HFFc6 (cell line): Measurements from ENCODE around the gene SLC5A2. TPM values are rescaled to one million over a fixed set of nuclear protein-coding genes. Genes with fewer than 3 reads are reported as not detected.
A peak's percentile ranks its signal among the peaks of the same experiment; 100 is the strongest.

Experiments used
- DNase-seq: peaks from one replicate; pipeline ENCODE4 v3.0.0-alpha.2; 2018
- H3K27ac Mint-ChIP-seq: 2 replicates; pipeline ENCODE4 v1.8.0; 2020; ENCODE audit warnings: mild to moderate bottlenecking, mixed read lengths
- H3K27me3 Mint-ChIP-seq: 2 replicates; pipeline ENCODE4 v1.8.0; 2021; ENCODE audit warnings: mild to moderate bottlenecking, moderate library complexity, mixed read lengths; ENCODE audit not compliant: insufficient read depth
- H3K36me3 Mint-ChIP-seq: 2 replicates; pipeline ENCODE4 v1.8.0; 2021; ENCODE audit warnings: low read depth, mixed read lengths
- H3K4me1 Mint-ChIP-seq: 2 replicates; pipeline ENCODE4 v1.8.0; 2020; ENCODE audit warnings: low read depth, mixed read lengths
- H3K4me3 Mint-ChIP-seq: 2 replicates; pipeline ENCODE4 v1.8.0; 2020; ENCODE audit warnings: mild to moderate bottlenecking, moderate library complexity, mixed read lengths
- H3K9me3 Mint-ChIP-seq: 2 replicates; pipeline ENCODE4 v1.8.0; 2020; ENCODE audit warnings: mild to moderate bottlenecking, mixed read lengths
- total RNA-seq, 6 experiments: library from RNA; stranded (reverse); fragmentation: NEBNext Ultra II Directional; extraction: Animal tissue kit (Norgen Biotek cat#: 25700); gene quantifications; 2 replicates in 1 of 6; 3 replicates in 5 of 6; pipeline ENCODE4 v1.2.3, GENCODE V29; 2021
- TF ChIP-seq, protein P1 (sequence below): fragments of 200-600 bp; sonication (generic); IDR thresholded peaks from 2 replicates; pipeline ENCODE4 v1.5.0; 2021; ENCODE audit warnings: antibody characterized with exemption, mild to moderate bottlenecking

The SLC5A2 gene
- total RNA-seq, 6 experiments from 2014 or later = 0.19 to 0.21 TPM; not detected in 4

DNA sequence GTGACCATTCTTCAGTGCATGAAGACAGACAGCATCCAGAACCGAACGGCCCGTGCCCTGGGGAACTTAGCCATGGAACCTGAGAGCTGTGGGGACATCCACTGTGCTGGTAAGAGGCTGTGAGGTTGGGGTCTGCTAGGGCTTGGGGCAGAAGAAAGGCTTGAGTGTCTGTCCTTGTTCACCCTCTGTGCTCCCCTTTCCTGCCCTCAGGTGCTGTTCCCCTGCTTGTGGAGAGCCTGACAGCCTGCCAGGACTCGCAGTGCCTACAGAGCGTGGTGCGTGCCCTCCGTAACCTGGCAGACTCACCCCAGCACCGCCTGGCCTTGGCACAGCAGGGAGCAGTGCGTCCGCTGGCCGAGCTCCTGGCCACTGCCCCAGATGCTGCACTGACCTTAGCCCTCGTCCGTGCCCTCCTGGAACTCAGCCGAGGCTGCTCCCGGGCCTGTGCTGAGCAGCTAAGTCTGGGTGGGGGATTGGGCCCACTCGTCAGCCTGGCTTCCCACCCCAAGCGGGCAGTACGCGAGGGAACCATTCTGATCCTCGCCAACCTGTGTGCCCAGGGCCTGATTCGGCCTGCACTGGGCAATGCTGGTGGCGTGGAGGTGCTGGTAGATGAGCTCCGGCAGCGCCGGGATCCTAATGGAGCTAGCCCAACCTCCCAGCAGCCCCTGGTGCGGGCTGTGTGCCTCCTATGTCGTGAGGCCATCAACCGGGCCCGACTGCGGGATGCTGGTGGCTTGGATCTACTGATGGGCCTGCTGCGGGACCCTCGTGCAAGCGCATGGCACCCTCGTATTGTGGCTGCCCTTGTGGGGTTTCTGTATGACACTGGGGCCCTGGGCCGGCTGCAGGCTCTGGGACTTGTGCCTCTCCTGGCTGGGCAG lies 20.8 kb upstream of the SLC5A2 start:
- Mint-ChIP-seq H3K27ac (peak overlapping the region; percentile 11; the same call in 1 of the 2 replicates), H3K4me1 (peaks cover 20% of the 10 kb centered on the region), H3K36me3 (peaks cover 9% of the 10 kb centered on the region), H3K9me3 (no peaks in the 10 kb centered on the region), H3K4me3 (no peak overlapping the region), H3K27me3 (no peaks in the 10 kb centered on the region; the same call in none of the 2 replicates)
- TF ChIP-seq, protein P1, sequence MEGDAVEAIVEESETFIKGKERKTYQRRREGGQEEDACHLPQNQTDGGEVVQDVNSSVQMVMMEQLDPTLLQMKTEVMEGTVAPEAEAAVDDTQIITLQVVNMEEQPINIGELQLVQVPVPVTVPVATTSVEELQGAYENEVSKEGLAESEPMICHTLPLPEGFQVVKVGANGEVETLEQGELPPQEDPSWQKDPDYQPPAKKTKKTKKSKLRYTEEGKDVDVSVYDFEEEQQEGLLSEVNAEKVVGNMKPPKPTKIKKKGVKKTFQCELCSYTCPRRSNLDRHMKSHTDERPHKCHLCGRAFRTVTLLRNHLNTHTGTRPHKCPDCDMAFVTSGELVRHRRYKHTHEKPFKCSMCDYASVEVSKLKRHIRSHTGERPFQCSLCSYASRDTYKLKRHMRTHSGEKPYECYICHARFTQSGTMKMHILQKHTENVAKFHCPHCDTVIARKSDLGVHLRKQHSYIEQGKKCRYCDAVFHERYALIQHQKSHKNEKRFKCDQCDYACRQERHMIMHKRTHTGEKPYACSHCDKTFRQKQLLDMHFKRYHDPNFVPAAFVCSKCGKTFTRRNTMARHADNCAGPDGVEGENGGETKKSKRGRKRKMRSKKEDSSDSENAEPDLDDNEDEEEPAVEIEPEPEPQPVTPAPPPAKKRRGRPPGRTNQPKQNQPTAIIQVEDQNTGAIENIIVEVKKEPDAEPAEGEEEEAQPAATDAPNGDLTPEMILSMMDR = no peak
- DNase-seq = no peak

DNA sequence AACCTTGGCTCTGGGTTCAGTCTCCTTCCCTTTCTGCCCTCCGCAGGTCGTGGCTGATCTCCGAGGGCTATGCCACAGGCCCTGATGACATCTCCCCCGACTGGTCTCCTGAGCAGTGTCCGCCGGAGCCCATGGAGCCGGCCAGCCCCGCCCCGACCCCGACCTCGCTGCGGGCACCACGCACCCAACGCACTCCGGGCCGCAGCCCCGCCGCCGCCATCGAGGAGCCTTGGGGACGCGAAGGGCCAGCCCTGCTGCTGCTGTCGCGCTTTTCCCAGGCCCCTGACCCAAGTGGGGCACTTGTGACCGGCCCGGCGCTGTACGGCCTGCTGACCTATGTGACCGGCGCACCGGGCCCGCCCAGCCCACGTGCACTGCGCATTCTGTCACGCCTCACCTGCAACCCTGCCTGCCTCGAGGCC lies 18.6 kb upstream of the SLC5A2 start:
- Mint-ChIP-seq H3K36me3 (peaks cover 9% of the 10 kb centered on the region; the same call in 1 of the 2 replicates), H3K27ac (no peak overlapping the region), H3K4me3 (no peak overlapping the region), H3K4me1 (peaks cover 14% of the 10 kb centered on the region), H3K9me3 (no peaks in the 10 kb centered on the region), H3K27me3 (no peaks in the 10 kb centered on the region; the same call in none of the 2 replicates)
- DNase-seq = no peak
- TF ChIP-seq, protein P1 = no peak

DNA sequence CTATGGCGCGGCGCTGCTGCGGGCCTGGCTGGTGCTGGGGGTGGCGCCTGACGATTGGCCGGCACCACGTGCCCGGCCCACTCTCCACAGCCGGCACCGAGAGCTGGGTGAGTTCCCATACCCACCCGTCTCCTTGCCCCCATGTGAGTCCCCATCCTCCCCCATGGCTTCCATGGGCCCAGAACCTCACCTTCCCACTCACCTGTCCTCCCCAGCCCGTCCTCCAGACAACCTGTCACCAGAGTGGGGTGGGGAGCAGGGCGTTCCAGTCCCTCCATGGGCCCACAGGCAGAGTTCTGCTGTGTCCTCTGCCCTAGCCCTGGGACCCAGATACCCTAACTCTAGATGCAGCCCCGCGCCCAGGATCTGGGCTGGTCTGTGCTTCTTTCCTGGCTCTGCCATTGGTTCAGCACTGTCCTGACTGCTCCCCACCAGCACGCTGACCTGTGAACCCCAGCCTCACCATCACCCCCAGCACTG lies 18.1 kb upstream of the SLC5A2 start:
- no peak overlapping the region for H3K4me3 Mint-ChIP-seq
- DNase-seq = no peak
- no peaks in the 10 kb centered on the region; the same call in none of the 2 replicates for H3K27me3 Mint-ChIP-seq
- peaks cover 14% of the 10 kb centered on the region for H3K4me1 Mint-ChIP-seq
- peaks cover 9% of the 10 kb centered on the region; the same call in 1 of the 2 replicates for H3K36me3 Mint-ChIP-seq
- TF ChIP-seq, protein P1 = no peak
- H3K27ac Mint-ChIP-seq = no peak overlapping the region
- no peaks in the 10 kb centered on the region for H3K9me3 Mint-ChIP-seq

DNA sequence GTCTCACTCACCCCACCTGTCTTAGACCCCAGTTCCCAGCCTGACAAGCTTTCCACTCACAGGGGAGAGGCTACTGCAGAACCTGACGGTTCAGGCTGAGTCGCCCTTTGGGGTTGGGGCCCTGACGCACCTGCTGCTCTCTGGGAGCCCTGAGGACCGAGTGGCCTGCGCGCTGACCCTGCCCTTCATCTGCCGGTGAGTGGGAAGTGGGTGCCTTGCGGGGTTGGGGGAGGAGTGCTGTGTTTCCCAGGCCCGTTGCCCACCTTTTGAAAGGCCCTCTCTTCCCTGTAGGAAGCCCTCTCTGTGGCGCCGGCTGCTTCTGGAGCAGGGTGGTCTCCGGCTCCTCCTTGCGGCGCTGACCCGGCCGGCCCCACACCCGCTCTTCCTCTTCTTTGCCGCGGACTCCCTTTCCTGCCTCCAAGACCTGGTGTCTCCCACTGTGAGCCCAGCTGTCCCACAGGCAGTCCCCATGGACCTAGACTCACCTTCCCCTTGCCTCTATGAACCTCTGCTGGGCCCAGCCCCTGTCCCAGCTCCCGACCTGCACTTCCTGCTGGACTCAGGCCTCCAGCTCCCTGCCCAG lies 17.0 kb upstream of the SLC5A2 start:
- Mint-ChIP-seq H3K9me3 (no peaks in the 10 kb centered on the region), H3K36me3 (peaks cover 9% of the 10 kb centered on the region; the same call in 1 of the 2 replicates), H3K4me3 (no peak overlapping the region), H3K27ac (no peak overlapping the region), H3K4me1 (peaks cover 11% of the 10 kb centered on the region), H3K27me3 (no peaks in the 10 kb centered on the region; the same call in none of the 2 replicates)
- TF ChIP-seq, protein P1 = no peak
- no peak for DNase-seq

DNA sequence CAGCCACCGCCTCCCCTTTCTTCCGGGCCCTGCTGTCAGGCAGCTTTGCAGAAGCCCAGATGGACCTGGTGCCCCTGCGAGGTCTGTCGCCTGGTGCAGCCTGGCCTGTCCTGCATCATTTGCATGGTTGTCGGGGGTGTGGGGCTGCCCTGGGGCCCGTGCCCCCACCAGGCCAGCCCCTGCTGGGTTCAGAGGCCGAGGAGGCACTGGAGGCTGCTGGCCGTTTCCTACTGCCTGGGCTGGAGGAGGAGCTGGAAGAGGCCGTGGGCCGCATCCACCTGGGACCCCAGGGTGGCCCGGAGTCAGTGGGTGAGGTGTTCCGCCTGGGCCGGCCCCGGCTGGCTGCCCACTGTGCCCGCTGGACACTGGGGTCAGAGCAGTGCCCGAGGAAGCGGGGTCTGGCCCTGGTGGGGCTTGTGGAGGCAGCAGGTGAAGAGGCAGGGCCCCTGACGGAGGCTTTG lies 16.5 kb upstream of the SLC5A2 start:
- Mint-ChIP-seq H3K4me3 (no peak overlapping the region), H3K27ac (no peak overlapping the region), H3K9me3 (no peaks in the 10 kb centered on the region), H3K4me1 (peaks cover 11% of the 10 kb centered on the region), H3K27me3 (peaks cover 3% of the 10 kb centered on the region), H3K36me3 (peaks cover 13% of the 10 kb centered on the region; the same call in 1 of the 2 replicates)
- DNase-seq = no peak
- TF ChIP-seq, protein P1 = no peak
